Progenitor cell of endocrine pancreas (in vitro differentiated cells): ENCODE measurements around the gene USP16. TPM values are rescaled to one million over a fixed set of nuclear protein-coding genes. Genes with fewer than 3 reads are reported as not detected.

ENCODE experiments used
- DNase-seq: peaks from one replicate; pipeline ENCODE4 v3.0.0; 2021; ENCODE audit warnings: low spot score; ENCODE audit not compliant: unreplicated experiment
- H3K27ac Mint-ChIP-seq: 2 replicates; pipeline ENCODE4 v1.8.0; 2021; ENCODE audit warnings: mild to moderate bottlenecking, moderate library complexity, mixed read lengths
- H3K27me3 Mint-ChIP-seq: 2 replicates; pipeline ENCODE4 v1.8.0; 2021; ENCODE audit warnings: mixed read lengths
- H3K36me3 Mint-ChIP-seq: 2 replicates; pipeline ENCODE4 v1.8.0; 2022; ENCODE audit warnings: mixed read lengths; ENCODE audit not compliant: insufficient read depth
- H3K4me1 Mint-ChIP-seq: 2 replicates; pipeline ENCODE4 v1.8.0; 2021; ENCODE audit warnings: low read depth, mixed read lengths
- H3K4me3 Mint-ChIP-seq: 2 replicates; pipeline ENCODE4 v1.8.0; 2021; ENCODE audit warnings: low read depth, mild to moderate bottlenecking, moderate library complexity, mixed read lengths
- H3K9me3 Mint-ChIP-seq: 2 replicates; pipeline ENCODE4 v1.8.0; 2021; ENCODE audit warnings: low read depth, mixed read lengths
- CTCF ChIP-seq: fragments of 200-600 bp; sonication (generic); IDR thresholded peaks from one replicate; pipeline ENCODE4 v1.5.0; 2021; ENCODE audit warnings: antibody characterized with exemption, mild to moderate bottlenecking; ENCODE audit not compliant: unreplicated experiment
- total RNA-seq: library from RNA; stranded (reverse); gene quantifications from 2 replicates; pipeline ENCODE4 v1.2.1, GENCODE V29; 2021

The USP16 gene
- total RNA-seq, 1 donor from 2014 or later, result 32.5 TPM

GRCh38 chr21:29022166-29022565, 2.3 kb upstream of the USP16 start:
- Mint-ChIP-seq H3K9me3 (no peaks in the 10 kb centered on the region), H3K4me1 (peaks cover 26% of the 10 kb centered on the region), H3K36me3 (no peaks in the 10 kb centered on the region), H3K27ac (no peak overlapping the region), H3K27me3 (no peaks in the 10 kb centered on the region), H3K4me3 (no peak overlapping the region)
- DNase-seq, result no peak
- no peak for TF ChIP-seq CTCF

- Mint-ChIP-seq H3K4me1 (peaks cover 19% of the 10 kb centered on the region), H3K4me3 (peak overlapping the region; percentile 97), H3K36me3 (peaks cover 3% of the 10 kb centered on the region), H3K9me3 (no peaks in the 10 kb centered on the region), H3K27me3 (no peaks in the 10 kb centered on the region), H3K27ac (peak overlapping the region; percentile 99)
- DNase-seq, result no peak
- TF ChIP-seq CTCF, result no peak
Observed at GRCh38 chr21:29025328-29025713, 853 bp downstream of the USP16 start.

DNA sequence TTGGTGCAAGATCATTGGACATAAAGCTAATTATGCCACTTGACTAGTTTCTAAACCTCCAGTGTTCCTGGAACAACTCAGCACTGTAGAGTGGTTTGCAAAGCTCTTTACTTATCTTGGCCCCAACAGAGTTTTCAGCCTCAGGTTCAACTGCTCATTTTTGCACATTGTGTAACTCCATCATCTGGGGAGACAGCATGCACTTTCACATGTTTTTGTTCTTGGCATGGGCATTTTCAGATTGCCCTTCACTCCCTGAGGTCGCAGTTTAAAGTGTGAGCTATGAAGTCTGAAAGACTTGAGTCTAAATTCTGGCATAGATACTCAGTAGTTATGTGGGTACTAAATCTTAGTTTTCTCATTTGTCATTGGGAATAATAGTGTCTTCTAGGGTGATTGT, 5.1 kb downstream of the USP16 start:
- H3K27me3 Mint-ChIP-seq, result no peaks in the 10 kb centered on the region
- no peak for DNase-seq
- TF ChIP-seq CTCF, result no peak
- no peak overlapping the region for H3K4me3 Mint-ChIP-seq
- peaks cover 14% of the 10 kb centered on the region for H3K36me3 Mint-ChIP-seq
- no peaks in the 10 kb centered on the region for H3K9me3 Mint-ChIP-seq
- peaks cover 15% of the 10 kb centered on the region for H3K4me1 Mint-ChIP-seq
- no peak overlapping the region for H3K27ac Mint-ChIP-seq

DNA sequence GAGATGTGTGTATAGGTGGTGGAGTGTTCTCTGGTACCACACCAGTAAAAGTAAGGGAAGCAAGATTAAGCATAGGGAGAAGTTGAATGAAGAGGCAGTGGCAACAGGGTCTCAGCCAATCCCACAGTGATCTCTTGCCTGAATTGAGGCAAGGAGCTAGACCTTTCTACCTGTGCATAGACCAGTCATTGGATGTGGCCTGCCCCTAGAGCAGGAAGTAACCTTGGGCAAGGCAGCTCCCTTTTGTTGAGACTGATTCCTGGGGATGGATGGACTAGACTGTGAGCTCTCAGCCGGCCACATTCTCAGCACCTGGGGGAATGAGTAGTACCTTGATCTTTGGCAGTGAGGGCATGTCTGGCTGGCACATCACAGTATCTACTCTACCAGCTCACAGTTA, 6.4 kb downstream of the USP16 start:
- no peak for TF ChIP-seq CTCF
- Mint-ChIP-seq H3K36me3 (peaks cover 17% of the 10 kb centered on the region), H3K27me3 (no peaks in the 10 kb centered on the region), H3K4me1 (peaks cover 5% of the 10 kb centered on the region), H3K4me3 (no peak overlapping the region), H3K27ac (no peak overlapping the region), H3K9me3 (no peaks in the 10 kb centered on the region)
- DNase-seq, result no peak

DNA sequence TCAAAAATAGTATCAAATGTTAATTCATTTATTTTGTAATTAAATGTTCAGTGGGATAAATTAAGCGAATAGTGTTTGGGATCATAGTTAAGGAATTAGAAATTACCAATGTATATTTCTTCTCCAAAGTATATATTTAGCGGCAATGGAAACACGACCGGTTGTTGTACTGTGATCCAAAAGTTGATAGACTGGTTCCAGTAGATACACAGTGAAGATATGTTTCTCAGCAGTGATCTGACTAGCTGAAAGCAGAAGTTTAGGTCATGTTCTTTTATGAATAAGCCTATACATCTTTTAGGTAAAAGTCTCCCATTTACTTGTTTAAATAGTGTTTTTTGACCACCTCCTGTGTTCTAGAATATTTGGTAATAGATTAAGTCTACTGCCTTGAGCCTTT, 8.8 kb downstream of the USP16 start:
- no peak overlapping the region for H3K27ac Mint-ChIP-seq
- H3K4me3 Mint-ChIP-seq, result no peak overlapping the region
- H3K9me3 Mint-ChIP-seq, result no peaks in the 10 kb centered on the region
- no peak for DNase-seq
- no peaks in the 10 kb centered on the region for H3K27me3 Mint-ChIP-seq
- no peaks in the 10 kb centered on the region for H3K4me1 Mint-ChIP-seq
- TF ChIP-seq CTCF, result no peak
- peaks cover 28% of the 10 kb centered on the region for H3K36me3 Mint-ChIP-seq
